Activated CD4-positive, alpha-beta T cell treated with anti-CD3 and anti-CD28 coated beads for 24 hours (primary cell): ENCODE results near the gene ZBTB39.
"Not testable (repeated sequence)": the region's sequence is repeated elsewhere in the genome, so short reads cannot be mapped to it uniquely, and the experiment has no call there.

Experiments used
- DNase-seq, 2 donors: peaks; one replicate each; pipeline ENCODE4 v3.0.0-alpha.2; 2020; ENCODE audit warnings: low read depth in 2 of 2

Gene ZBTB39

GRCh38 chr12:56980268-56980667, 26.1 kb downstream of the ZBTB39 start:
- DNase-seq: no peak

- DNase-seq: no peak
Measured at GRCh38 chr12:56979628-56980027, 26.7 kb downstream of the ZBTB39 start.

GRCh38 chr12:56978397-56979138, 27.8 kb downstream of the ZBTB39 start:
- no peak for DNase-seq

GRCh38 chr12:56977361-56977760, 29.0 kb downstream of the ZBTB39 start:
- DNase-seq: not testable (repeated sequence)

GRCh38 chr12:56974224-56974623, 32.1 kb downstream of the ZBTB39 start:
- DNase-seq: not testable (repeated sequence)

- not testable (repeated sequence) for DNase-seq
Measured at GRCh38 chr12:56968910-56969309, 37.4 kb downstream of the ZBTB39 start.

GRCh38 chr12:56965997-56966642, 40.2 kb downstream of the ZBTB39 start:
- DNase-seq: not testable (repeated sequence)

- DNase-seq: not testable (repeated sequence)
Measured at GRCh38 chr12:56965124-56965523, 41.2 kb downstream of the ZBTB39 start.

GRCh38 chr12:56963557-56963956, 42.8 kb downstream of the ZBTB39 start:
- DNase-seq: not testable (repeated sequence)

- DNase-seq: not testable (repeated sequence)
Measured at GRCh38 chr12:56962247-56962646, 44.1 kb downstream of the ZBTB39 start.

- DNase-seq: no peak
Measured at GRCh38 chr12:56958422-56958821, 47.9 kb downstream of the ZBTB39 start.

- DNase-seq: no peak
Measured at GRCh38 chr12:56957229-56958052, 48.9 kb downstream of the ZBTB39 start, which contains the start of gene RDH16. RDH16 (minus strand) TSS chr12:56957608; CDS start chr12:56957462, 146 bp downstream.

GRCh38 chr12:56955631-56956256, 50.6 kb downstream of the ZBTB39 start:
- no peak for DNase-seq

- no peak for DNase-seq
Measured at GRCh38 chr12:56954958-56955355, 51.4 kb downstream of the ZBTB39 start.

- no peak for DNase-seq
Measured at GRCh38 chr12:56954057-56954957, 52.0 kb downstream of the ZBTB39 start.

GRCh38 chr12:56953314-56953713, 53.0 kb downstream of the ZBTB39 start:
- no peak for DNase-seq

- DNase-seq: no peak
Measured at GRCh38 chr12:56951582-56952339, 54.6 kb downstream of the ZBTB39 start.

GRCh38 chr12:56948881-56949280, 57.5 kb downstream of the ZBTB39 start:
- DNase-seq: no peak
